Breast epithelium (tissue), 3 donors: ENCODE results near the gene CDKN1C.

ENCODE experiments used
- CTCF ChIP-seq, 3 donors: fragments of 450-650 bp; IDR thresholded peaks; one replicate each; pipeline ENCODE4 v1.5.1; 2016 to 2017; ENCODE audit warnings: antibody characterized with exemption in 3 of 3, mild to moderate bottlenecking in 3 of 3, moderate library complexity in 3 of 3
- POLR2A ChIP-seq: fragments of 450-650 bp; IDR thresholded peaks from one replicate; pipeline ENCODE4 v1.6.1; 2016; ENCODE audit warnings: antibody characterized with exemption, mild to moderate bottlenecking, moderate library complexity
- POLR2AphosphoS5 ChIP-seq, 3 donors: sonication (generic); formaldehyde crosslinking; IDR thresholded peaks; one replicate each; pipeline ENCODE4 v1.6.1; 2017; ENCODE audit warnings: antibody characterized with exemption in 3 of 3

DNA sequence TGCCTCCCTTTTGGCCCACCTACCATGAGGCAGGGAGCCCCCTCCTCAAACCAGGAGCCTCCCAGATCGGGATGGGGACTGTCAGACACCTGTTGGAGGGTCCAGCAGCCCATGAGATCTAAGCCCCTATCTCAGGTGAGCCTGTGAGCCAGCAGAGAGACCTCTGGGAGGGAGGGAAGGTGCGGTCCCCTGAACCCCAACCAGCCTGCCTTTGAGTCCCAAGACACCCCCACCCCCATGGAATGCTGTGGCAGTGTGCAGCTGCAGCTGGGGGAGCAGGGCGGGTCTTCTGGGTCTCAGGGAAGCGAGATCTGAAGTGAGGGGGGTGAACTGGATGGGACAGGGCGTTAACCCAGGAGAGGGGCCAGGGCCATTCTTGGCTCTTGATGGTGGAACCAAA is 1.4 kb upstream of the CDKN1C start:
- TF ChIP-seq POLR2A (no peak), CTCF (IDR thresholded peaks at IDR 0.05) (no peak), POLR2AphosphoS5 (IDR thresholded peaks at IDR 0.05) (no peak)
